K562 (cell line): ENCODE data around the gene AGPAT1.

ENCODE experiments used
- IRF9 ChIP-seq: fragments of 450-650 bp; IDR thresholded peaks from 2 replicates; pipeline ENCODE4 v1.6.1; 2016; ENCODE audit warnings: missing biosample characterization, missing genetic modification characterization
- PTBP1 ChIP-seq: fragments of 200-400 bp; formaldehyde crosslinking; IDR thresholded peaks from 2 replicates; pipeline ENCODE4 v1.6.1; 2017; ENCODE audit warnings: low read depth, low read length
- REST ChIP-seq, 2 experiments: fragments of 450-650 bp; formaldehyde crosslinking in 1 of 2; IDR thresholded peaks; 2 replicates each; pipeline versions ENCODE4 v1.4.0 to v1.6.1; 2014 to 2020; ENCODE audit warnings: mild to moderate bottlenecking in 2 of 2, borderline replicate concordance in 1 of 2, low read depth in 1 of 2

GRCh38 chr6:32178547-32179440, 2.9 kb upstream of the AGPAT1 start:
- TF ChIP-seq REST (IDR thresholded peaks at IDR 0.05; ENCODE audit: borderline replicate concordance) (no peak), REST (CRISPR knock-in tag; IDR thresholded peaks at IDR 0.05; ENCODE audit: low read depth) (peak; percentile 25; the same call in 1 of the 2 replicates), IRF9 (tag) (no peak), PTBP1 (no peak)
